GM19397 (cell line): ENCODE data around the gene SNW1.
"Not testable (repeated sequence)": the region's sequence is repeated elsewhere in the genome, so short reads cannot be mapped to it uniquely, and the experiment has no call there.

Experiments used
- ATAC-seq: cut with Tn5 transposase; IDR thresholded peaks from one replicate; pipeline ENCODE4 v1.9.1; 2021; ENCODE audit warnings: mild to moderate bottlenecking, moderate library complexity; ENCODE audit not compliant: unreplicated experiment

Gene SNW1

GRCh38 chr14:77760381-77761204, at the start of gene SNW1:
SNW1 (minus strand) TSS chr14:77761156; CDS start chr14:77761127, 29 bp downstream.
- peak; percentile 92 for ATAC-seq

- ATAC-seq, result no peak
Measured at GRCh38 chr14:77809011-77809410, 48.1 kb upstream of the SNW1 start.

GRCh38 chr14:77808250-77808649, 47.3 kb upstream of the SNW1 start:
- ATAC-seq, result no peak

- ATAC-seq, result no peak
Measured at GRCh38 chr14:77805706-77806105, 44.8 kb upstream of the SNW1 start.

- no peak for ATAC-seq
Measured at GRCh38 chr14:77804592-77804991, 43.6 kb upstream of the SNW1 start.

GRCh38 chr14:77800814-77801213, 39.9 kb upstream of the SNW1 start:
- no peak for ATAC-seq

GRCh38 chr14:77799863-77800730, 39.1 kb upstream of the SNW1 start, which contains the start of gene ADCK1:
ADCK1 (plus strand) TSS chr14:77800109; CDS start chr14:77818979, 18,870 bp downstream.
- ATAC-seq, result peak; percentile 96

GRCh38 chr14:77799456-77799855, 38.5 kb upstream of the SNW1 start:
- ATAC-seq, result not testable (repeated sequence)

- no peak for ATAC-seq
Measured at GRCh38 chr14:77794357-77794756, 33.4 kb upstream of the SNW1 start.

GRCh38 chr14:77793255-77793654, 32.3 kb upstream of the SNW1 start:
- ATAC-seq, result not testable (repeated sequence)

GRCh38 chr14:77791225-77791600, 30.3 kb upstream of the SNW1 start:
- ATAC-seq, result no peak

- ATAC-seq, result no peak
Measured at GRCh38 chr14:77790566-77791224, 29.7 kb upstream of the SNW1 start.

- no peak for ATAC-seq
Measured at GRCh38 chr14:77786148-77786547, 25.2 kb upstream of the SNW1 start.

GRCh38 chr14:77782202-77782601, 21.2 kb upstream of the SNW1 start:
- no peak for ATAC-seq

GRCh38 chr14:77773966-77774365, 13.0 kb upstream of the SNW1 start:
- ATAC-seq, result not testable (repeated sequence)

GRCh38 chr14:77768442-77769069, 7.6 kb upstream of the SNW1 start:
- not testable (repeated sequence) for ATAC-seq

- ATAC-seq, result no peak
Measured at GRCh38 chr14:77763978-77764377, 3.0 kb upstream of the SNW1 start.

GRCh38 chr14:77763316-77763715, 2.4 kb upstream of the SNW1 start:
- no peak for ATAC-seq

- peak; percentile 16 for ATAC-seq
Measured at GRCh38 chr14:77761205-77761931, 412 bp upstream of the SNW1 start.
